ENCODE results near the gene STYXL1.

Gene STYXL1

DNA sequence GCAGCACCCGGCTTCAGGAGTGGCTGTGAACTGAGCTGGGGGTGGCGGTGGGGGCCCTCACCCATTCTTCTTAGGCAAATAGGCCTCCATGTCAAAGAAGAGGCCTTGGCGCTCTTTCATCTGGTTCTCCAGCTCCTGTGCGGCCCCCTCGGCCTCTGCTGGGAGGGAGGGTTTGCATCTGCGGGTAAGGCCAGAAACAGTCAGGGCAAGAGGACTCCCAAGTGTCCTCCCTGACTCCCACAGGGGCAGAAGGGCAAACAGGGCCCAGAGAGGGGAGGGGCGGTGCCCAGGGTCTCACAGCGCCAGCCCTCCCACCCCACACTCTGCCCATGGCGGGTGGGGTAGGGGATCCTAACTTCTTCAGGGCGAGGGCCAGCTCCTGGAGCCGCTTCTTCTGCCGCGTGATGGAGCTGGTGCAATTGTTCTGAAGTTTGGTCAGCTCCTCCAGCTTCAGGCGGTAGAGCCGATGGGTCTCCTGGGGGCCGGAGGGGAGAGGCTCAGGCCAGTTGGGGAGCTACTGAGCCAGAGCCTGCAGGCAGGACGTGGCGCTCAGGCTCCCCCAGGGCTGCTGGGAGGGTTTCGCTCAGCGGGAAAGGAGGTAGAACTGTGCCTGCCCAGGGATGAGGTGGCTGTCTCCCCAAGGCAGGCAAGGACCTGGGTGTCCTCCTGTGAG, 55.6 kb downstream of the STYXL1 start:
- DNase-seq (ENCODE audit: low read depth) = no peak

DNA sequence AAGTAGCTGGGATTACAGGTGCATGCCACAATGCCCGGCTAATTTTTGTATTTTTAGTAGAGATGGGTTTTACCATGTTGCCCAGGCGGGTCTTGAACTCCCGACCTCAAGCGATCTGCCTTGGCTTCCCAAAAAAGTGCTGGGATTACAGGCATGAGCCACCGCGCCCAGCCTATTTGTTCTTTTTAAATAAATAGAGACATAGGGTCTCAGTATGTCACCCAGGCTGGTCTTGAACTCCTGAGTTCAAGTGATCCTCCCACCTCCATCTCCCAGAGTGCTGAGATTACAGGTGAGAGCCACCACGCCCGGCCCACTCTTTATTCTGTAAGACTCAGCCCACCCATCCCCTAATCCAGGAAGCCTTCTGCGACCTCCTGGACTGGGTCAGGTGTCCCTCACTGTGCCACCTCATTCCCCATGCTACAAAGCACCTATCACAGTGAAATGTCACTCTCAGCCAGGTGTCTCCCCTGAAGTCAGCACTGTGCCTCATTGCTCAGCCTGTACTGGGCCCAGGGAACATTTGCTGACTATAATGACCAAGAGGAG, 56.2 kb downstream of the STYXL1 start:
- no peak for DNase-seq (ENCODE audit: low read depth)

DNA sequence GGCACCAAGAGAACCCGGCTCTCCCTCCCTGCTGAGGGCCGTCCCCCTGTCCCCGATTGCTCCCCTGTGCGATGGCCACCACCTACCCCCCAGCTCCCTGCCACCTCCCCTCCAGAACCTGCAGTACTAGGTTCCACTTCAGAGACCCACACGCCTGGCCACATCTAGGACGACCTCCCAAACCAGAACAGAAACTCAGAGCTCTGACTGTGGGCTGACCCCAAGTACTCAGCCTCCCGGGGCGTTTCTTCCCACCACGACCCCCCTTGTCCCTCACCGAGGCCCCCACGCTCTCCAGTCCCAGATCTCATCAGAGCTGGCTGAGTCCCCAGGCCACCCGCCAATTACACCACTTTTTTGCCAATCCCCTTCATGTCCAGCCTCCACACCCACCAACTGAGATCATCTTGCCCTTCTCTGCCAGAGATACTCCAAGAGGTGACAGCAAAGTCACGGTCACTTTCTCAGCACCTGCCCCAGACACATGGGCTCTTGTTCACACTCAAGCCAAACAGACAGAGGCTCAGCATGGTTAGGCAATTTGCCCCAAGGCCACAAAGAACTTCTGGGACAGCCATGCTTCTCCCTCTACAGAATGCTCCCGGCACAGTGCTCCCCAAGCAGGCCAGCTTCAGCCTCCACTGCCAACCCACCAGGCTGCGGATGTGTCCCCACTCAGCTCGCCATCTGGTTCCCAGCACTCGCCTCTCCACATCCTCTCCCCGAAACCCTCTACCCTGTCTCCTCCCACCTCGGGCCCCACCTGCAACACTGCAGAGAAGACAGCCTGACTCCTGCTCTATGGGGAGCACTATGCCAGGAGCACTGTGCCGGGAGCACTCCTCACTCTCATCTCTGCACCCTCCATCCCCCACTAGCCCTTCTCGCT, 58.1 kb downstream of the STYXL1 start:
- DNase-seq (ENCODE audit: low read depth) = no peak

DNA sequence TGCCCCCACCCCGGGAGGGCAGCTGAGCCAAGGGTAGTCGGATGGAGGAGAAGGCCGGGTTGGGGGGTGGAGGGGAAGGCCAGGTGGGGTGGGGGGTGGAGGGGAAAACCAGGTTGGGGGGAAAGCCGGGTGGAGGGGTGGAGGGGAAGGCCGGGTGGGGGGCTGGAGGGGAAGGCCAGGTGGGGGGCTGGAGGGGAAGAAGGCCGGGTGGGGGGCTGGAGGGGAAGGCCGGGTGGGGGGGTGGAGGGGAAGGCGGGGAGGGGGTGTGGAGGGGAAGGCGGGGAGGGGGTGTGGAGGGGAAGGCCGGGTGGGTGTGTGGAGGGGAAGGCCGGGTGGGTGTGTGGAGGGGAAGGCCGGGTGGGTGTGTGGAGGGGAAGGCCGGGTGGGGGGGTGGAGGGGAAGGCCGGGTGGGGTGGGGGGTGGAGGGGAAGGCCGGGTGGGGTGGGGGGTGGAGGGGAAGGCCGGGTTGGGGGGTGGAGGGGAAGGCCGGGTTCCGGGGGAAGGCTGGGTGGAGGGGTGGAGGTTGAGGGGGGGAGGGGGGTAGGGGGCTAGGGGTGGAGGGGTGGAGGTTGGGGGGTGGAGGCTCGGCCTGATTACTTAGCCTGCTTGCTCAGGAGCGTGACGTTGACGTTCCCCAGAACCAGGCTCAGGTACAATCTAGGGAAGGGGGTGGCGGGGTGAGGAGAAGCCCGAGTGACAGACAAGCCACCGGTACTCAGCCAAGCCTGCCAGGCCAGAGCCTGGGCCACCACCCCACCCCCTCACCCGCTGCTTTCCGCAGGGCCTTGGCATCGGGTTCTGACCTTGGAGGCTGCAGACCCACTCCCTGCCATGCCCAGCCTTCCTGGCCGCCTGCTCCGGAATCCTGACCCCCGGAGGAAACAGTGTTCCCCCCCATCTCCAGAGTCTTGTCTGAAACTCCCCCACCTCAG, 59.0 kb downstream of the STYXL1 start:
- DNase-seq (ENCODE audit: low read depth) = no peak

DNA sequence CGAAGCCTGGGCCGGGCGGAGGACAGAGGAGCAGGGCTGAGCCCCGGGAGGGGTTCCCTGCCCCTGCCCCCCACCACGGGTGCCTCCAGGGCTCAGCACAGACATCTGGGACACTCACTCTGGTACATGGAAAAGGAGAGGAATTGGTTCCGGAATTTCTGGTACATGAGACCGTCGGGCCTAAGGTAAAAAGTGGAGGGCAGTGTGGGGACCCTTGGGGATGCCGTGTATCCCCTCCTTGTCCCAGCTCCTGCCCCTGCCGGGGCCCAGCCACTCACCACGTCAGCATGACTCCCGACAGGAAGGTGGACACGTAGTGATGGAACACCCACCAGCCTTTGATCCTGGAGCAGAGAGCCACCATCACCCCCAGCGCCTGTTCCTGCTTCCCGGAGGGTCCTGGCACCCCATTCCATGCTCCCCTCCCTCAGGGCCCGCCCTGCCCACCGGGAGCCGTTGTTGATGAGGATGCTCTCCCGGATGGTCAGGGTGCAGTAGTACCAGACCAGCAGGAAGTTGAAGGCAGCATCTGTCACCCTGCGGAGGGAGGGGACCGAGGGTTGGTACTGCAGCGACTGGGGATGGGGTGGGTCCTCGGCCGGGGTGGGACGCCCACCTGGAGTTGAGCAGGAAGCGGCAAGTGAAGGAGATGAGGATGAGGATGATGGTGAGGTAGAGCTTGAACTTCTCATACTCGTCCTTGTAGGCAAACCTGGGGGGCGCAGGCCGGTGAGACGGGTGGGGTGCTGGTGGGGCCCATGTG, 59.8 kb downstream of the STYXL1 start:
- DNase-seq (ENCODE audit: low read depth) = no peak

DNA sequence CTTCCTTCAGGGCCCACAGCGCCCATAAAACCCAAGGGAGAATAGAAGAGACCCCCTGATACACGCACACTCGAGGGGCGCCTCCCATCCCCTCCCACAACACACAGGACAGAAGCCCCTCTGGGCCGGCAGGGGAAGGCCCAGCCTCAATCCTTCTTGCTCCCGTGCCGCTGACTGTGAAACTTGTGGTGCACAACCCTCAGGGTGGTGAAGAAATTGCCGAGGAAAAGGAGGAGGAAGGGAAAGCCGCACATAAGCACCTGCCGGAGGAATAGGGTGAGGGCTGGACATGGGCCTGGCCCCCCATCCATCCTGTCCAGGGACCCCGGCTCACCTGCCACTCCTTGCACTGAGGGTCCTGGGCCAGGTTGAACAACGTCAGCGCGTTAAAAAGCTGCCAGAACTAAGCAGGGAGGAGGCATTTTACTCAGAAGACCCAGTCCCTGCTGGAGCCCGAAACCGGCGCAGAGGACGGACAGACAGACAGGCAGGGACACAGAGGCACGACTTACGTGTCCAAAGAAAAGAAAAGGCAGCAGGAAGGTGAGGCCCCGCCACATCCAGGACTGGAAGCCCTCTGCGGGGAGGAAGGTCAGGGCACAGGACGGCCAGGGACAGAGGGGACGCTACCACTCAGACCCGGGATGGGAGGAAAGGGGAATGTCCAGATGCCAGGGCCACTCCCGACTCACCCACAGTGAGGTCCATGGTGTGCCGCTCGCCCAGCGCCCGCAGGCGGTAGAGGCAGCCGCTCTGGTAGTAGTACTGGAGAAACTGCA, 60.6 kb downstream of the STYXL1 start:
- DNase-seq (ENCODE audit: low read depth) = no peak

DNA sequence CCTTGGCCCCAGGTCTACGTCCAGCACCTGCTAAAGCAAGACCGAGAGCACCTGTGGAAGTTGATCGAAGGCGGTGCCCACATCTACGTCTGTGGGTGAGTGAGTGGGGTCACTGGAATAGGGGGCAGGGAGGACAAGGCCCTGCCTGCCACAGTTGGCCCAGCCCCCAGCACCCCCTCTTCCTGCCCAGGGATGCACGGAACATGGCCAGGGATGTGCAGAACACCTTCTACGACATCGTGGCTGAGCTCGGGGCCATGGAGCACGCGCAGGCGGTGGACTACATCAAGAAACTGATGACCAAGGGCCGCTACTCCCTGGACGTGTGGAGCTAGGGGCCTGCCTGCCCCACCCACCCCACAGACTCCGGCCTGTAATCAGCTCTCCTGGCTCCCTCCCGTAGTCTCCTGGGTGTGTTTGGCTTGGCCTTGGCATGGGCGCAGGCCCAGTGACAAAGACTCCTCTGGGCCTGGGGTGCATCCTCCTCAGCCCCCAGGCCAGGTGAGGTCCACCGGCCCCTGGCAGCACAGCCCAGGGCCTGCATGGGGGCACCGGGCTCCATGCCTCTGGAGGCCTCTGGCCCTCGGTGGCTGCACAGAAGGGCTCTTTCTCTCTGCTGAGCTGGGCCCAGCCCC, 61.5 kb downstream of the STYXL1 start:
- DNase-seq (ENCODE audit: low read depth) = no peak

DNA sequence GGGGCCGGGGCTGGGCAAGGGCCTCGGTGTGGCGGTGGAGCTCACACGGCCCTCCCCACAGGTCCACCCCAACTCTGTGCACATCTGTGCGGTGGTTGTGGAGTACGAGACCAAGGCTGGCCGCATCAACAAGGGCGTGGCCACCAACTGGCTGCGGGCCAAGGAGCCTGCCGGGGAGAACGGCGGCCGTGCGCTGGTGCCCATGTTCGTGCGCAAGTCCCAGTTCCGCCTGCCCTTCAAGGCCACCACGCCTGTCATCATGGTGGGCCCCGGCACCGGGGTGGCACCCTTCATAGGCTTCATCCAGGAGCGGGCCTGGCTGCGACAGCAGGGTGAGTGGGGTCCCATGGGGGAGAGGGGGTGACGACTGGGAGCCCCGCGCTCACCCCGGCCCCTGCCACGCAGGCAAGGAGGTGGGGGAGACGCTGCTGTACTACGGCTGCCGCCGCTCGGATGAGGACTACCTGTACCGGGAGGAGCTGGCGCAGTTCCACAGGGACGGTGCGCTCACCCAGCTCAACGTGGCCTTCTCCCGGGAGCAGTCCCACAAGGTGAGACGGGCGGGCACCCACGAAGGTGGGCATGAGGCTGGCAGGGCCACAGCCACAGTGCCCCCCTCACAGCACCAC, 62.2 kb downstream of the STYXL1 start:
- no peak for DNase-seq (ENCODE audit: low read depth)

DNA sequence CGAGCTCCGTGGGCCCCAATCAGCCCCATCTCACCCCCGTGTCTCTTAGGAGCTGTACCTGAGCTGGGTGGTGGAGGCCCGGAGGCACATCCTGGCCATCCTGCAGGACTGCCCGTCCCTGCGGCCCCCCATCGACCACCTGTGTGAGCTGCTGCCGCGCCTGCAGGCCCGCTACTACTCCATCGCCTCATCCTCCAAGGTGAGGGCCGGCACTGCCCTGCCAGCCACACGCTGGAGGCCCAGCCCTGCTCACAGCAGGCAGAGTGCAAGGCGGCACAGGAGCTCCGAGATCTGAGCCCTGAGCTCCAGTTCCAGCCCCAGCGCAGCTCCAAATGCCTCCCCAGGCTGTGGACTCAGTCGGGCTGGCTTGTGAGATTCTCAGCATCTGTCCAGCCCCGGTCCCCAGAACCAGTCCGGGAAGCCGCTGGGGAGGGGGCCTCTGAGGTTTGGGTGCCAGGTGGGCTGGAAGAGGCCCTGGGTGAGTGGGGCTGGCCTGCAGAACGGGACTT, 62.7 kb downstream of the STYXL1 start:
- no peak for DNase-seq (ENCODE audit: low read depth)

DNA sequence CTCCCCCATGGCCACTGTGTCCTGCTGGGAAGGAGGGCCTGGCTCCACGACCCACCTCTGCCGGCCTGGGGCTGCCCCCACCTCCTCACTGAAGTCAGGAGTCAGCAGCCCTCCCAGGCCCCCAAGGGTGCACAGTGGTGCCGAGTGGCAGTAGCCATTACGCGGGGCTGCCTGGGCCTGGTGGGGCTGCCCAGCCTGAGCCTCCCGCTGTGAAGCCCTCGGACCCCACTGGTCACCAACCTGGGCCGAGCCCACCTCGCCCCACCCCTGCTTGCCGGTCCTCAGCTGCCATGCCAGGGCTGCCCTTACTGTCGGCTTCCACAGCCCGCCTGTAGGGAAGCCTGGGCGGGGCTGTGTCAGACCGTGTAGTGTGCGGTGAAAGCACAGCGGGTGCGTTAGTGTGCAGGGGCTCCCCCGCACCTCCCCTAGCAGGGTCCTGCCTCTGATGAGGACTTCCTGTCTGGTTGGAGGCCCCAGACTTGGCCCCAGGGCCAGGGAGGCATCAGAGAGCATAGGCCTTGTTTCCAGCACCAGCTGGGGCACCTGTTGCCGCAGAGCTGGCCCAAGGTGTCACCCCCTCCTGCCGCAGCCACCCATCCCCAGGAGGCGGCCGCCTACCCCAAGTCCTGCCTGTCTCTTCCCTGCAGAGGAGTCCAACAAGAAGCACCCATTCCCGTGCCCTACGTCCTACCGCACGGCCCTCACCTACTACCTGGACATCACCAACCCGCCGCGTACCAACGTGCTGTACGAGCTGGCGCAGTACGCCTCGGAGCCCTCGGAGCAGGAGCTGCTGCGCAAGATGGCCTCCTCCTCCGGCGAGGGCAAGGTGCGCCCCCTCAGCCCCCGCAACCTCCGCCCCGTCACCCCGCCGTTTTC, 63.4 kb downstream of the STYXL1 start:
- DNase-seq (ENCODE audit: low read depth) = no peak

DNA sequence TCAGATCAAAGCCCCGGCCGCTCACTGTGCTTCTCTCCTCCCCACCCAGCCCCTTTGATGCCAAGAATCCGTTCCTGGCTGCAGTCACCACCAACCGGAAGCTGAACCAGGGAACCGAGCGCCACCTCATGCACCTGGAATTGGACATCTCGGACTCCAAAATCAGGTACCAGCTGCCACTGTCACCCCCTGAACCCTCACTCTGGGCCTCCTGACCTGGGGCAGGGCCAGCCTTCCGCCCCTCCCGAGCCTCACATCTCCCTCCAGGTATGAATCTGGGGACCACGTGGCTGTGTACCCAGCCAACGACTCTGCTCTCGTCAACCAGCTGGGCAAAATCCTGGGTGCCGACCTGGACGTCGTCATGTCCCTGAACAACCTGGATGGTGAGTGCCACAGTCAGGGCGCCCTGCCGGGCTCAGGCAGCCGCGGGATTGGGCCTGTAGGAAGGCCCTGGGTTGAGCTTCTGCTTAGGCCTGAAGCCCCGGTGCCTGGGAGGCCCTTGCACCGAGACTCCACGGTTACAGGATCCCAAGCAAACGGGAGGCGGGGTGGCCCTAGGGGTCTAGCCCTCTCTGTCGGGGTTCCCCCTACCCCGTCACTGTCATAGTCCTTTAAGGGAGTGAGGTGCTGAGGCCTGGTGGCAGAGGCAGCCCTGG, 64.2 kb downstream of the STYXL1 start:
- no peak for DNase-seq (ENCODE audit: low read depth)

DNA sequence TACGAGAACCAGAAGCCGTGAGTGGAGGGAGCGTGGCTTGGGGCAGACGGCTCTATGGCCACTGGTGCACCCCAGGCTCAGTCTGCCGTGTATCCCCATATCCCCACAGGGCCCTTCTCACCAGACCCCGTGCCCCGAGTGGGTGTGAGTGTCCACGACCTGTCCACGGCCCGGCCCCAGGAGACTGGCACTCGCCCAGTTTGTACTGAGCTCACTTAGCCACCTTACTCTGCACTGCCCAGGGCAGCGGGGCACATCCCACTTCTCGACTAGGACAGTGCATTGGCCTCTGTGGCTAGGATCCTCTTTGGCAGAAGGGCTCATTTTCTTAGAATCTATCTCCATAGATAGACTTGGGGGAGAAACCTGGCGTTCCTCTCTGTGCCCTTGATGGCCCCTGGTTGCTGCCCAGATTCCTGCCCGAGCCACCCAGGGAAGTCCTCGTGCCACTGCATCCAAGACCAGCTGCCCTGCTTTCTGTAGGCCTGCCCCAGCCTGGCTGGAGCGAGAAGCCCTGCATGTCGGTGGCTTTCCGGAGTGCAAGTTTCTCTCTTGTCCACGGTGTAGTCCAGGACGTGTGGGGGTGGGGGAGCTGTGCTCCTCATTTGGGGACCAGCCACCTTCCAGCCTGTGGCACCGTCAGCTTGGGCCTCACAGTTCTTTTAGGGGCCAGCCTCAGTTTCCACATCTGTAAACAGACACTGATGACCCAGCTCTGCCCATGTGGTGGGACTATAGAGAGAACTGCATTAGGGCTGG, 65.3 kb downstream of the STYXL1 start:
- DNase-seq (ENCODE audit: low read depth) = no peak

DNA sequence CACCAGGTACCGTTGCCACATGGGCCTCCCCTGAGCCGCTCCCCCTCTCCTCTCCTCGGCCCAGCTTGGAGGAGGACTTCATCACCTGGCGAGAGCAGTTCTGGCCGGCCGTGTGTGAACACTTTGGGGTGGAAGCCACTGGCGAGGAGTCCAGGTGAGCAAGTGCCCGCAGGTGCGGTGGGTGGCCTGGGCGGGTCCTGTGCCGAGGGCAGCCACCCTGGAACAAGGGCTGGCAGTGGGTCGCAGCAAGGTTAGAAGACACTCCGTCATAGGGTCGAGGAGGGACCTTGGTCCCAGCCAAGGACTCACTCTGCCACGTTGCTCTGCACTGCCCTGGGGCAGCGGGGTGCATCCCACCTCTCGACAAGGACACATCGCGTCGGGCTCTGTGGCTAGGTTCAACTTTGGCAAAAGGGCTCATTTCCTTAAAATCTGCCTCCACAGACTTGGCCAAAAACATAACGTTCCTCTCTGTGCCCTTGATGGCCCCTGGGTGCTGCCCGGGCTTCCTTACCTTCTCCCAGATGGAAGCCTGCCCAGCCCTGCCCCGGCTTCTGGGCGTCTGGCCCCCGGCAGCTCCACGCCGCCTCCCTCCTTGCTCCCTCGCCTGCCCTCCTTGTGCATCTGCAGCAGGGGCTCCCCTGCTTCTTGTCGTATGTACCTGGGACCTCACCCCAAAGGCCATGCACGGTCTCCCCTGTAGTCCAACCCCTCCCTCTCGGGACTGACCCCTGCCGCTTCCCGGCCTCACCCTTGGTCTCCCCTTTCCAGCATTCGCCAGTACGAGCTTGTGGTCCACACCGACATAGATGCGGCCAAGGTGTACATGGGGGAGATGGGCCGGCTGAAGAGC, 66.1 kb downstream of the STYXL1 start:
- DNase-seq (ENCODE audit: low read depth) = no peak

DNA sequence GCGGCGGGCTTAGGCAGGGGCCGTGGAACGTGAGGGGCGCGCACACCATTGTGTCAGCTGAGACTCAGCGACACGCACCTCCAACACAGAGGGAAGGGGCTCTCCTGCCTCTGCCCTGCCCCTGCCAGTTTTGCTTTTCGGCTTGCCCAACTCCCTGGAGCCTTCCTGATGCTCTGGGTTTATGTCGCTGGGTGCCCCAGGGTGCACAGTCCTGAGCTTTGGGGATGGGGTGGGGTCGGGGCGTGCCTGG, 66.7 kb downstream of the STYXL1 start:
- DNase-seq (ENCODE audit: low read depth) = no peak

DNA sequence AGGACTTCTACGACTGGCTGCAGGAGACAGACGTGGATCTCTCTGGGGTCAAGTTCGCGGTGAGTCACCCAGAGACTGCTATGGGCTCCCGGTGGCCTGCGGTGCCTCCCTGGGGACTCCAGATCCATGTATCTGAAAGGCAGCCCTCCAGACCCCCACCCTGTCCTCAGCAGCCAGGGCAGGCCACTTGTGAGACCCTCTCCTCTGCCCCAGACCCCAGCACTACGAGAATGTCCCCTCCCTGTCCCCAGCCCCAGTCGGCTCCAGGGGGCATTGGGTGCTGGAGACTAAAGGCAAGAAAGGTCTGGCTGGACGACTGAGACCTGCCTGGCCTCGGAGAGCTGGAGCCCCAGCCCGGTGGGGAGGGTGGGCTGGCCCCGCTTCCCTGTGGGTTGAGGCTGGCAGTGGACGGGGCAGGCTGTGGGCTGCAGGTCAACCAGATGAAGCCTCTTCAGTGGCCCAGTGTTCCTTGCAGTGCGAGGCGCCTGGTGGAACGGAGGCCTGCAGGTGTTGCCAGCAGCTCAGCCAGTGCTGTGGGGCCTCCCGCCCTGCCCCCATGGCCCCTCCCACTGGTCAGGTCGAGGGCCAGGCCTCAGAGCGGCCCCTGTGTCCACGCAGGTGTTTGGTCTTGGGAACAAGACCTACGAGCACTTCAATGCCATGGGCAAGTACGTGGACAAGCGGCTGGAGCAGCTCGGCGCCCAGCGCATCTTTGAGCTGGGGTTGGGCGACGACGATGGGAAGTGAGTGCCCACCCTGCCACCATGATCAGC, 67.2 kb downstream of the STYXL1 start:
- no peak for DNase-seq (ENCODE audit: low read depth)

Measured in stimulated activated CD4-positive, alpha-beta T cell treated with anti-CD3 and anti-CD28 coated beads, Interleukin-2, amount 100 ng/mL, for 4 hours (primary cell).